Subcutaneous abdominal adipose tissue (tissue), 5 donors: ENCODE results near the gene GATA6.
A peak's percentile ranks its signal among the peaks of the same experiment; 100 is the strongest.

Experiments
- H3K27ac ChIP-seq: one replicate; pipeline ENCODE4 v1.7.0; 2013; ENCODE audit warnings: low read depth, mild to moderate bottlenecking, inconsistent platforms, low read length, moderate library complexity
- H3K27me3 ChIP-seq, 5 donors: one replicate each; pipeline ENCODE4 v1.7.0; 2013; ENCODE audit warnings: low read length in 5 of 5, inconsistent platforms in 1 of 5; ENCODE audit not compliant: control insufficient read depth in 5 of 5, insufficient read depth in 4 of 5
- H3K36me3 ChIP-seq, 5 donors: one replicate each; pipeline ENCODE4 v1.7.0; 2013; ENCODE audit warnings: low read length in 5 of 5; ENCODE audit not compliant: control insufficient read depth in 5 of 5, insufficient read depth in 5 of 5
- H3K4me1 ChIP-seq, 5 donors: one replicate each; pipeline ENCODE4 v1.7.0; 2013; ENCODE audit warnings: low read length in 5 of 5, mild to moderate bottlenecking in 3 of 5, moderate library complexity in 1 of 5; ENCODE audit not compliant: control insufficient read depth in 5 of 5, insufficient read depth in 5 of 5
- H3K4me3 ChIP-seq, 5 donors: one replicate each; pipeline ENCODE4 v1.7.0; 2013; ENCODE audit warnings: low read length in 5 of 5, low read depth in 1 of 5
- H3K9ac ChIP-seq, 5 donors: one replicate each; pipeline ENCODE4 v1.7.0; 2013; ENCODE audit warnings: low read length in 5 of 5, mild to moderate bottlenecking in 4 of 5, moderate library complexity in 3 of 5
- H3K9me3 ChIP-seq, 5 donors: one replicate each; pipeline ENCODE4 v1.7.0; 2013; ENCODE audit warnings: low read length in 5 of 5; ENCODE audit not compliant: control insufficient read depth in 5 of 5
- donor health status: healthy.
- donor health status: healthy.
- donor health status: healthy.
- donor health status: healthy.
- donor health status: healthy.

The GATA6 gene

GRCh38 chr18:22229456-22230124, 60.2 kb downstream of the GATA6 start:
- no peak overlapping the region for H3K27ac ChIP-seq
- H3K9ac ChIP-seq: no peak overlapping the region
- H3K4me3 ChIP-seq: no peak overlapping the region
- H3K9me3 ChIP-seq: no peaks in the 10 kb centered on the region
- H3K27me3 ChIP-seq: no peaks in the 10 kb centered on the region
- H3K4me1 ChIP-seq: no peaks in the 10 kb centered on the region
- no peaks in the 10 kb centered on the region for H3K36me3 ChIP-seq

- Histone ChIP-seq H3K36me3 (no peaks in the 10 kb centered on the region), H3K27me3 (no peaks in the 10 kb centered on the region), H3K4me3 (no peak overlapping the region), H3K9ac (no peak overlapping the region), H3K9me3 (no peaks in the 10 kb centered on the region), H3K4me1 (peaks cover 0 to 3% (median 0%) of the 10 kb centered on the region in 5 donors), H3K27ac (no peak overlapping the region)
Observed at GRCh38 chr18:22230471-22230945, 61.1 kb downstream of the GATA6 start.

DNA sequence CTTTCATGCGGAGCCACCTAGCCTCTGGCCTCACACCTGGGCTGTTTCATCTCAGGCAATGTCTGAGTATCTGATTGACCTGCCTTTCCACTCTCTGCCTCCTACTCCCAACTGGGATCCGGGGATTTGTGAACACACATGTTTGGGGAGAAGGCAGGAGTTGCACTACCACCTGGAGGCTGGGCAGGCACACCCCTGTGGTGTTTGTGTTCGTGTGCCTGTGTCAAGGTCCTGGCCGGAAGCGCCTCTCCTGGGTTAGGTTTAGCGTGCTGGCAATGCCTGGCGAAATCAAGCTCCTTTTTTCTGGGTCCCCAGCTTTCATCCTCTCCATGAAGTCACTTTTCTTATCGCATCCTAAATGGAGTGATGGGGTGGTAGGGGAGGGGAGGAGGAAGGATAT, 63.9 kb downstream of the GATA6 start:
- no peaks in the 10 kb centered on the region for H3K27me3 ChIP-seq
- H3K9ac ChIP-seq: no peak overlapping the region
- H3K4me3 ChIP-seq: no peak overlapping the region
- peaks cover 0 to 3% (median 0%) of the 10 kb centered on the region in 5 donors for H3K4me1 ChIP-seq
- H3K9me3 ChIP-seq: no peaks in the 10 kb centered on the region
- H3K36me3 ChIP-seq: no peaks in the 10 kb centered on the region
- H3K27ac ChIP-seq: no peak overlapping the region

- Histone ChIP-seq H3K9ac (no peak overlapping the region), H3K4me1 (peaks cover 0 to 3% (median 0%) of the 10 kb centered on the region in 5 donors), H3K27ac (no peak overlapping the region), H3K9me3 (no peaks in the 10 kb centered on the region), H3K4me3 (no peak overlapping the region), H3K36me3 (no peaks in the 10 kb centered on the region), H3K27me3 (no peaks in the 10 kb centered on the region)
Observed at GRCh38 chr18:22238036-22238435, 68.6 kb downstream of the GATA6 start.

- Histone ChIP-seq H3K27ac (no peak overlapping the region), H3K9ac (no peak overlapping the region), H3K4me3 (no peak overlapping the region), H3K9me3 (no peaks in the 10 kb centered on the region), H3K4me1 (peaks cover 0 to 3% (median 0%) of the 10 kb centered on the region in 5 donors), H3K36me3 (no peaks in the 10 kb centered on the region), H3K27me3 (no peaks in the 10 kb centered on the region)
Observed at GRCh38 chr18:22238681-22239080, 69.3 kb downstream of the GATA6 start.

DNA sequence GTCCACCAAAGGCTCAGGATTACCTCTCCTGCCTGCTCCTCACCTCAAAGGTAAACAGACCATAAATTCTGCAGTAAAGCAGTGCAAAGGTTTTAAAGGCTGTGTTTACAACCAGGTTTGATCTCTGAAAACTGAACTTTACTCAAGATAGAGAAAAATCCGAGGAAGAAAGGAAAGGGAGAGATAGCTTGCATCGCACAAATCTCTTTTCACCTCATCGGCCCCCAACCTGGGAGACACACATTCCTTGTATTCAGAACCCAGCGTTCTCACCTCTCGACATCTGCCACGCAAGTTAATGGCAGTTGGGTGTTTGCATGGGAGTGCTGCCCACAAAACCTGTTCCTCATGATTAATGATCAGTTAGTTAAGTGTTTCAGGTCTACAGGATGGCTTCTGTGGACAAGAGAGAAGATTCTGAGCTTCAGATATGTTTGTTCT, 72.6 kb downstream of the GATA6 start:
- Histone ChIP-seq H3K27ac (no peak overlapping the region), H3K36me3 (no peaks in the 10 kb centered on the region), H3K4me3 (no peak overlapping the region), H3K27me3 (no peaks in the 10 kb centered on the region), H3K4me1 (no peaks in the 10 kb centered on the region), H3K9me3 (no peaks in the 10 kb centered on the region), H3K9ac (no peak overlapping the region)

DNA sequence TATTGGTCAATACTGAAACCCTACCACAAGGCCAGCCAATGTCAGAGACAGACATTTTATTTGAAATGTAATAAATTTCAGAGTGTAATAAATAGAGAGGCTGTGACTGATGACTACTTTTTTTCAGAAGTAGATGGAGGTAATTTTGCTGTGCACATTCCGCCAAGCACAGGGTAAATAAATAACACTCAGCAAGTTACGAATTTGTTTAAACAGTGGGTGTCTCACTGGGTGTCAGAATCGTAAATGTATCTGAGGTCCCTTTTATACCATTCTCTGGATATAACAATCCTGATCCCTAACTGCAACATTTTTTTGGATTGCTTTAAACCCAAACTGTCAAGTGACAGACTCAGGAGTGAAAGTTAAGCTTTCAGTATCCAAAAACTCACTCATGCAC, 74.1 kb downstream of the GATA6 start:
- no peak overlapping the region for H3K9ac ChIP-seq
- no peak overlapping the region for H3K4me3 ChIP-seq
- no peaks in the 10 kb centered on the region for H3K9me3 ChIP-seq
- no peaks in the 10 kb centered on the region for H3K4me1 ChIP-seq
- no peaks in the 10 kb centered on the region for H3K36me3 ChIP-seq
- H3K27ac ChIP-seq: no peak overlapping the region
- no peaks in the 10 kb centered on the region for H3K27me3 ChIP-seq

DNA sequence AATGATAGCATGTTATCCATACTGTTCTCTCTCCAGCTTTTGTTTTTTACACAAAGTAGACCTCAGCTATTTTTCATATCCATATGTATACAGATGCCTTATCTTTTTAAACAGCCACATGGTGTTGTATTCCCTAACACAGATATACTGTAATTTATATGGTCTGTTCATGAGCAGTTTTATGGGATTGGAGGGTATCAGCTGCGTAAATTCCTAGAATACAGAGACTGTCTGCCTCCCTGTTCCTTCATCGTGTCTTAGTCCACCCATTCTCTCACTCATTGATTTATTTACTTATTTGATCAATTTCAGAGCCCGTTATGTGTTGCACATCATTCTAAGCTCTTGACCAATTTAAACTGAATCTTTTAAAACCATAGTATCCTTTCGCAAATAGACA, 80.6 kb downstream of the GATA6 start:
- H3K4me1 ChIP-seq: peaks cover 0 to 17% (median 13%) of the 10 kb centered on the region in 5 donors
- no peaks in the 10 kb centered on the region for H3K36me3 ChIP-seq
- no peaks in the 10 kb centered on the region for H3K27me3 ChIP-seq
- H3K9me3 ChIP-seq: no peaks in the 10 kb centered on the region
- H3K9ac ChIP-seq: no peak overlapping the region
- peak overlapping the region in 1 of 5 donors; percentile 25 for H3K4me3 ChIP-seq
- H3K27ac ChIP-seq: peak overlapping the region; percentile 29

- Histone ChIP-seq H3K4me1 (peaks cover 0 to 17% (median 13%) of the 10 kb centered on the region in 5 donors), H3K4me3 (peak overlapping the region in 2 of 5 donors; percentile 11 to 25), H3K9ac (peak overlapping the region in 1 of 5 donors; percentile 9), H3K27ac (peak overlapping the region; percentile 29), H3K36me3 (no peaks in the 10 kb centered on the region), H3K9me3 (no peaks in the 10 kb centered on the region), H3K27me3 (no peaks in the 10 kb centered on the region)
Observed at GRCh38 chr18:22250591-22250996, 81.2 kb downstream of the GATA6 start.
